ENCODE data around the gene MMS19.

DNA sequence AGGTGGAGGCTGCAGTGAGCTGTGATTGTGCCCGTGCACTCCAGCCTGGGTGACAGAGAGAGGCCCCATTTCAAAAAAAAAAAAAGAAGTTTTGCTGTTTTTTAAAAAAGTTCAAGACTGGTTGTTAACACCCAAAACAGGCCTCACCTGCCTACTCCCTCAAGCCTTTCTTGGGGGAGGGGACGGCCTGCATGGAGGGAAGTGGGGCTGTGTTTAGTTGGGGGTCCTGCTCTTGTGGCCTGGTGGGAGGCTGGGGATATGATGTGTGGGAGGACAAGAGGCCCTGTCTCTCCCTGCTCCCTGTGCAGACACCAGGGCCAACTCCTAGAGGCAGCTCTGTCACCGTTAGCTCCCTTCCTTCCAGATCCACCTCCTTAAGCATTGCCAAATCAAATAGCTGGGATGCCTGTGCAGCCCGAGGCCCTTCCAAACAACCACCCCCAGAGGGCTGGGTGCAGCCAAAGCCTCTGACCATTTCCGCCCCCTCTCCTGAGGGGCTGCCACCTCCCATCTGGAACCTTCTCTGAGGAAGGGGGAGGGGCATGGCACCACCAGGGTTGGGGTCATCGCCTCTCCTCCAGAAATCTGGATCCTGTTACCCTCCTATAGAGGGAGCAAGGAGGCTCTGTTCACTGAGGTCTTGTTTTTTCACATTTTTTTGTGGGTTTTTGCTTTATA is 41.4 kb upstream of the MMS19 start:
- TF ChIP-seq, protein P1, sequence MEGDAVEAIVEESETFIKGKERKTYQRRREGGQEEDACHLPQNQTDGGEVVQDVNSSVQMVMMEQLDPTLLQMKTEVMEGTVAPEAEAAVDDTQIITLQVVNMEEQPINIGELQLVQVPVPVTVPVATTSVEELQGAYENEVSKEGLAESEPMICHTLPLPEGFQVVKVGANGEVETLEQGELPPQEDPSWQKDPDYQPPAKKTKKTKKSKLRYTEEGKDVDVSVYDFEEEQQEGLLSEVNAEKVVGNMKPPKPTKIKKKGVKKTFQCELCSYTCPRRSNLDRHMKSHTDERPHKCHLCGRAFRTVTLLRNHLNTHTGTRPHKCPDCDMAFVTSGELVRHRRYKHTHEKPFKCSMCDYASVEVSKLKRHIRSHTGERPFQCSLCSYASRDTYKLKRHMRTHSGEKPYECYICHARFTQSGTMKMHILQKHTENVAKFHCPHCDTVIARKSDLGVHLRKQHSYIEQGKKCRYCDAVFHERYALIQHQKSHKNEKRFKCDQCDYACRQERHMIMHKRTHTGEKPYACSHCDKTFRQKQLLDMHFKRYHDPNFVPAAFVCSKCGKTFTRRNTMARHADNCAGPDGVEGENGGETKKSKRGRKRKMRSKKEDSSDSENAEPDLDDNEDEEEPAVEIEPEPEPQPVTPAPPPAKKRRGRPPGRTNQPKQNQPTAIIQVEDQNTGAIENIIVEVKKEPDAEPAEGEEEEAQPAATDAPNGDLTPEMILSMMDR (IDR thresholded peaks at IDR 0.05), result no peak
- no peak for TF ChIP-seq POLR2A (IDR thresholded peaks at IDR 0.05)
